ENCODE measurements around the gene NCAPD3. TPM values are rescaled to one million over a fixed set of nuclear protein-coding genes. Genes with fewer than 3 reads are reported as not detected.

Gene NCAPD3
- total RNA-seq, 1 experiment from 2014 or later, result 78.2 TPM

DNA sequence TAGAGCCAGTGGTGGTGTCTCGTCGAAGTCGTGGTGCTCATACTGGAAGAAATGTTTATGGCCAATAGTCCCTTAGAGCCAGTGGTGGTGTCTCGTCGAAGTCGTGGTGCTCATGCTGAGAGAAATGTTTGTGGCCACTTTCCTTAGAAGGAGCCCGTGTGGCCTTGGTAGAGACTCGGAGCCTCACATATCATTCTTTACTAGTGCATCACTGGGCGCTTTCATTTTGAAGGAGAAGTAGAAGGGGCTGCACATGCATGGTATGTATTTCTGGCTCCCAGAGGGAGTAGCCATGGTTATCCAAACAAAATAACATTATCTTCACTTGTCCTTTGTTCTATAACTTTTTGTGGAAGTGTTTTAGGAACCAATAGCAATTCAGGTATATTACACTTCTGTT lies 85.4 kb downstream of the NCAPD3 start:
- no peak for DNase-seq
- peaks cover 18% of the 10 kb centered on the region for H3K9me3 Mint-ChIP-seq (ENCODE audit: low read depth, unreplicated experiment)
- intact Hi-C loops (cut with micrococcal nuclease; ENCODE audit: unreplicated experiment), result no loop called here
- no peak overlapping the region for H3K4me3 Mint-ChIP-seq (ENCODE audit: low read depth, unreplicated experiment)
- H3K4me1 Mint-ChIP-seq (ENCODE audit: low read depth, unreplicated experiment), result no peaks in the 10 kb centered on the region
- H3K27ac Mint-ChIP-seq (ENCODE audit: unreplicated experiment), result no peak overlapping the region
- CTCF ChIA-PET, result no interaction called here
- BruUV-seq (replicated peaks), result no TSS peak
- TF ChIP-seq, protein P1, sequence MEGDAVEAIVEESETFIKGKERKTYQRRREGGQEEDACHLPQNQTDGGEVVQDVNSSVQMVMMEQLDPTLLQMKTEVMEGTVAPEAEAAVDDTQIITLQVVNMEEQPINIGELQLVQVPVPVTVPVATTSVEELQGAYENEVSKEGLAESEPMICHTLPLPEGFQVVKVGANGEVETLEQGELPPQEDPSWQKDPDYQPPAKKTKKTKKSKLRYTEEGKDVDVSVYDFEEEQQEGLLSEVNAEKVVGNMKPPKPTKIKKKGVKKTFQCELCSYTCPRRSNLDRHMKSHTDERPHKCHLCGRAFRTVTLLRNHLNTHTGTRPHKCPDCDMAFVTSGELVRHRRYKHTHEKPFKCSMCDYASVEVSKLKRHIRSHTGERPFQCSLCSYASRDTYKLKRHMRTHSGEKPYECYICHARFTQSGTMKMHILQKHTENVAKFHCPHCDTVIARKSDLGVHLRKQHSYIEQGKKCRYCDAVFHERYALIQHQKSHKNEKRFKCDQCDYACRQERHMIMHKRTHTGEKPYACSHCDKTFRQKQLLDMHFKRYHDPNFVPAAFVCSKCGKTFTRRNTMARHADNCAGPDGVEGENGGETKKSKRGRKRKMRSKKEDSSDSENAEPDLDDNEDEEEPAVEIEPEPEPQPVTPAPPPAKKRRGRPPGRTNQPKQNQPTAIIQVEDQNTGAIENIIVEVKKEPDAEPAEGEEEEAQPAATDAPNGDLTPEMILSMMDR (IDR thresholded peaks at IDR 0.05; ENCODE audit: unreplicated experiment), result no peak
- no peaks in the 10 kb centered on the region for H3K36me3 Mint-ChIP-seq (ENCODE audit: insufficient read depth, unreplicated experiment)
- no peaks in the 10 kb centered on the region for H3K27me3 Mint-ChIP-seq (ENCODE audit: unreplicated experiment)

- Mint-ChIP-seq H3K27ac (ENCODE audit: unreplicated experiment) (no peak overlapping the region), H3K27me3 (ENCODE audit: unreplicated experiment) (peaks cover 8% of the 10 kb centered on the region), H3K9me3 (ENCODE audit: low read depth, unreplicated experiment) (peaks cover 15% of the 10 kb centered on the region), H3K4me1 (ENCODE audit: low read depth, unreplicated experiment) (no peaks in the 10 kb centered on the region), H3K36me3 (ENCODE audit: insufficient read depth, unreplicated experiment) (no peaks in the 10 kb centered on the region), H3K4me3 (ENCODE audit: low read depth, unreplicated experiment) (no peak overlapping the region)
- no peak for DNase-seq
- TF ChIP-seq, protein P1 (IDR thresholded peaks at IDR 0.05; ENCODE audit: unreplicated experiment), result no peak
- CTCF ChIA-PET, result interaction anchor here (0.6 kb wide), 2 partner anchors 12 to 261 kb away, joined by 3 read pairs; no protein-coding TSS in a partner anchor
- intact Hi-C loops (cut with micrococcal nuclease; ENCODE audit: unreplicated experiment), result no loop called here
- no TSS peak for BruUV-seq (replicated peaks)
Measured at GRCh38 chr11:134134167-134134566, 89.6 kb downstream of the NCAPD3 start.

DNA sequence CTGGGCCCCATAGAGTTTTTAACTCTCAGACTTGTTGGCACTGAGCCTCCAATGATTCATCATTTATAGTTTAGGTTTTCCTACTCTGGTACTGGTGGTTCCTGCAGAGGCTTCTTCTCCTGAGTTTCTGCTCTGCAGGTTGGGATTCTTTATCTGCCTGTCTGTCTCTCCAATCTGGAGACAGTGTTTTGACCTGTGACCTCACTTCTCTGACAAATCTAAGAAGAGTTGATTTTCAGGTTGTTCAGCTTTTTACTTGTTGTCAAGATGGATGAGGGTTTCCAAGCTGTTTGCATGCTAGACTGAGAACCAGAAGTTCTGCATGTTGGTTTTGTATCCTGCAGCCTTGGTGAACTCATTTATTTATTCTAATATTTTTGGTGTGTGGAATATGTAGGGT lies 91.0 kb downstream of the NCAPD3 start:
- no peak overlapping the region for H3K27ac Mint-ChIP-seq (ENCODE audit: unreplicated experiment)
- intact Hi-C loops (cut with micrococcal nuclease; ENCODE audit: unreplicated experiment), result no loop called here
- CTCF ChIA-PET, result no interaction called here

GRCh38 chr11:134131628-134132244 lies 92.0 kb downstream of the NCAPD3 start:
- no peaks in the 10 kb centered on the region for H3K36me3 Mint-ChIP-seq (ENCODE audit: insufficient read depth, unreplicated experiment)
- DNase-seq, result no peak
- no peaks in the 10 kb centered on the region for H3K4me1 Mint-ChIP-seq (ENCODE audit: low read depth, unreplicated experiment)
- no peak overlapping the region for H3K4me3 Mint-ChIP-seq (ENCODE audit: low read depth, unreplicated experiment)
- TF ChIP-seq, protein P1 (IDR thresholded peaks at IDR 0.05; ENCODE audit: unreplicated experiment), result no peak
- no TSS peak for BruUV-seq (replicated peaks)
- peaks cover 28% of the 10 kb centered on the region for H3K27me3 Mint-ChIP-seq (ENCODE audit: unreplicated experiment)
- intact Hi-C loops (cut with micrococcal nuclease; ENCODE audit: unreplicated experiment), result no loop called here
- peaks cover 12% of the 10 kb centered on the region for H3K9me3 Mint-ChIP-seq (ENCODE audit: low read depth, unreplicated experiment)
- H3K27ac Mint-ChIP-seq (ENCODE audit: unreplicated experiment), result no peak overlapping the region
- CTCF ChIA-PET, result no interaction called here

More for the DNA sequence above, 91.0 kb downstream of the NCAPD3 start:
- peaks cover 21% of the 10 kb centered on the region for H3K27me3 Mint-ChIP-seq (ENCODE audit: unreplicated experiment)
- DNase-seq, result no peak
- TF ChIP-seq, protein P1 (IDR thresholded peaks at IDR 0.05; ENCODE audit: unreplicated experiment), result no peak
- no TSS peak for BruUV-seq (replicated peaks)
- peaks cover 14% of the 10 kb centered on the region for H3K9me3 Mint-ChIP-seq (ENCODE audit: low read depth, unreplicated experiment)
- no peaks in the 10 kb centered on the region for H3K36me3 Mint-ChIP-seq (ENCODE audit: insufficient read depth, unreplicated experiment)
- no peaks in the 10 kb centered on the region for H3K4me1 Mint-ChIP-seq (ENCODE audit: low read depth, unreplicated experiment)
- no peak overlapping the region for H3K4me3 Mint-ChIP-seq (ENCODE audit: low read depth, unreplicated experiment)

Measured in Calu3 (cell line).